HCT116 (cell line): Measurements from ENCODE around the gene ARNT2. TPM values are rescaled to one million over a fixed set of nuclear protein-coding genes. Genes with fewer than 3 reads are reported as not detected.

Experiments
- ATAC-seq: fragments of 200-7000 bp; cut with Tn5 transposase; 2 replicates; pipeline ENCODE4 v1.9.1; 2020; ENCODE audit warnings: mild to moderate bottlenecking, moderate library complexity
- BruUV-seq: library from RNA; stranded (reverse); fragments of 400-500 nt; replicated peaks from 2 replicates; lab custom pipeline; 2021; lab: Mats Ljungman, UMichigan
- CTCF ChIA-PET: fragments of 300-600 bp; sonication (Branson Sonifier 250); formaldehyde crosslinking; loops from one replicate; lab custom pipeline; 2021; ENCODE audit warnings: antibody characterized with exemption; lab: Charles Lee
- POLR2A ChIA-PET: fragments of 300-600, 350-600 bp; sonication (Branson Sonifier 250); formaldehyde crosslinking; loops from one replicate; lab custom pipeline; 2021; ENCODE audit warnings: antibody characterized with exemption; lab: Charles Lee
- RAD21 ChIA-PET, 2 experiments: fragments of 300-600 bp; sonication (Branson Sonifier 250); formaldehyde crosslinking; loops; one replicate each; lab custom pipeline; 2023; ENCODE audit warnings: low total read pairs in 2 of 2; ENCODE audit not compliant: uncharacterized antibody in 2 of 2, unreplicated experiment in 2 of 2, low non-redundant PET in 1 of 2; lab: Charles Lee
- DNase-seq: peaks from one replicate; pipeline ENCODE4 v3.0.0-alpha.2; 2010; ENCODE audit warnings: low read depth, low spot score
- H2AFZ ChIP-seq: fragments of 200-600 bp; shearing (Covaris generic), sonication (generic); 2 replicates; pipeline ENCODE4 v1.6.1; 2017; ENCODE audit warnings: low read depth, mixed run types, mixed read lengths, antibody characterized with exemption, low read length; ENCODE audit not compliant: poor library complexity, severe bottlenecking
- H3K27ac ChIP-seq: 2 replicates; pipeline ENCODE4 v1.5.1; 2012; ENCODE audit warnings: low read depth, low read length
- H3K27me3 ChIP-seq: fragments of 200-600 bp; sonication (generic); 2 replicates; pipeline ENCODE4 v1.6.1; 2016; ENCODE audit warnings: mixed run types, low read length, mixed read lengths; ENCODE audit not compliant: insufficient read depth
- H3K36me3 ChIP-seq, 2 experiments: fragments of 200-500 bp in 1 of 2; fragments of 200-600 bp in 1 of 2; sonication (Bioruptor generic) in 1 of 2; sonication (generic) in 1 of 2; 2 replicates each; pipeline versions ENCODE4 v1.5.1 to v1.6.1; 2014 to 2016; ENCODE audit warnings: low read length in 2 of 2, inconsistent platforms in 1 of 2, mixed read lengths in 1 of 2, mixed run types in 1 of 2; ENCODE audit not compliant: insufficient read depth in 2 of 2, control insufficient read depth in 1 of 2
- H3K4me1 ChIP-seq, 2 experiments: fragments of 200-600 bp in 1 of 2; sonication (generic) in 1 of 2; 2 replicates each; pipeline versions ENCODE4 v1.5.1 to v1.6.1; 2012 to 2017; ENCODE audit warnings: low read length in 2 of 2, inconsistent platforms in 1 of 2, mild to moderate bottlenecking in 1 of 2, mixed read lengths in 1 of 2, mixed run types in 1 of 2, moderate library complexity in 1 of 2; ENCODE audit not compliant: insufficient read depth in 2 of 2, control insufficient read depth in 1 of 2
- H3K4me2 ChIP-seq: fragments of 200-600 bp; sonication (generic); 2 replicates; pipeline ENCODE4 v1.6.1; 2017; ENCODE audit warnings: mixed run types, low read length, mixed read lengths
- H3K4me3 ChIP-seq, 2 experiments: fragments of 200-600 bp in 1 of 2; sonication (generic) in 1 of 2; replicated peaks in 1 of 2; 2 replicates each; pipeline ENCODE4 v1.5.1; 2011 to 2016; ENCODE audit warnings: low read length in 2 of 2, control low read depth in 1 of 2, low read depth in 1 of 2, mild to moderate bottlenecking in 1 of 2, mixed read lengths in 1 of 2, mixed run types in 1 of 2
- H3K79me2 ChIP-seq: fragments of 200-600 bp; sonication (generic); 2 replicates; pipeline ENCODE4 v1.6.1; 2017; ENCODE audit warnings: mild to moderate bottlenecking, mixed run types, low read length, moderate library complexity, mixed read lengths; ENCODE audit not compliant: insufficient read depth
- H3K9ac ChIP-seq: fragments of 200-600 bp; sonication (generic); 2 replicates; pipeline ENCODE4 v1.6.1; 2016; ENCODE audit warnings: low read length, mixed read lengths
- H3K9me2 ChIP-seq: fragments of 200-600 bp; sonication (generic), shearing (Covaris generic); 2 replicates; pipeline ENCODE4 v1.6.1; 2017; ENCODE audit warnings: mixed run types, mild to moderate bottlenecking, moderate library complexity; ENCODE audit not compliant: insufficient read depth
- H3K9me3 ChIP-seq, 2 experiments: fragments of 200-500 bp in 1 of 2; fragments of 200-600 bp in 1 of 2; sonication (Bioruptor generic) in 1 of 2; sonication (generic) in 1 of 2; 2 replicates each; pipeline ENCODE4 v1.6.1; 2014 to 2017; ENCODE audit warnings: low read length in 2 of 2, mixed read lengths in 2 of 2, inconsistent platforms in 1 of 2, low read depth in 1 of 2, mild to moderate bottlenecking in 1 of 2, mixed run types in 1 of 2, moderate library complexity in 1 of 2; ENCODE audit not compliant: control insufficient read depth in 1 of 2, insufficient read depth in 1 of 2
- H4K20me1 ChIP-seq: fragments of 200-600 bp; sonication (generic), shearing (Covaris generic); 2 replicates; pipeline ENCODE4 v1.6.1; 2017; ENCODE audit warnings: mixed run types, mild to moderate bottlenecking, moderate library complexity; ENCODE audit not compliant: insufficient read depth
- CEBPB ChIP-seq: IDR thresholded peaks from 2 replicates; pipeline ENCODE4 v1.6.1; 2012; ENCODE audit warnings: low read depth
- ELF1 ChIP-seq: IDR thresholded peaks from 2 replicates; pipeline ENCODE4 v1.6.1; 2012; ENCODE audit warnings: low read depth, borderline replicate concordance
- EZH2phosphoT487 ChIP-seq: fragments of 200-600 bp; IDR thresholded peaks from 2 replicates; pipeline ENCODE4 v1.6.1; 2018; ENCODE audit warnings: antibody characterized with exemption, borderline replicate concordance
- JUND ChIP-seq: IDR thresholded peaks from 2 replicates; pipeline ENCODE4 v1.6.1; 2012
- POLR2A ChIP-seq: IDR thresholded peaks from 2 replicates; pipeline ENCODE4 v1.7.0; 2011; ENCODE audit warnings: borderline replicate concordance; ENCODE audit not compliant: insufficient read depth, insufficient read length; ENCODE audit errors: extremely low read depth
- POLR2AphosphoS5 ChIP-seq: IDR thresholded peaks from 2 replicates; pipeline ENCODE4 v1.6.1; 2011; ENCODE audit warnings: mild to moderate bottlenecking, low read depth, low read length, moderate library complexity
- SP1 ChIP-seq: IDR thresholded peaks from 2 replicates; pipeline ENCODE4 v1.6.1; 2012; ENCODE audit warnings: low read depth
- TCF7L2 ChIP-seq: IDR thresholded peaks from 2 replicates; pipeline ENCODE4 v1.7.0; 2011; ENCODE audit warnings: borderline replicate concordance, inconsistent platforms; ENCODE audit not compliant: insufficient read depth, insufficient read length; ENCODE audit errors: extremely low read depth
- YY1 ChIP-seq: IDR thresholded peaks from 2 replicates; pipeline ENCODE4 v1.6.1; 2011; ENCODE audit warnings: low read length, low read depth, moderate library complexity, mild to moderate bottlenecking; ENCODE audit not compliant: insufficient replicate concordance; ENCODE audit errors: extremely low read depth
- ZNF274 ChIP-seq: fragments of 200-500 bp; sonication (Bioruptor generic); IDR thresholded peaks from 2 replicates; pipeline ENCODE4 v1.6.1; 2014; ENCODE audit warnings: mild to moderate bottlenecking, low read depth, low read length, inconsistent platforms
- intact Hi-C: fragments of 100-400 bp; cut with micrococcal nuclease; formaldehyde crosslinking; loops from 2 replicates; pipeline ENCODE4 v1.10.0; 2022
- total RNA-seq: library from RNA; stranded (reverse); gene quantifications from one replicate; pipeline ENCODE4 v1.2.1, GENCODE V29; 2021; ENCODE audit not compliant: unreplicated experiment
- TF ChIP-seq, protein P1 (sequence below): IDR thresholded peaks from 2 replicates; pipeline ENCODE4 v1.6.1; 2011; ENCODE audit warnings: mild to moderate bottlenecking, low read length, moderate library complexity; ENCODE audit not compliant: insufficient replicate concordance; ENCODE audit errors: extremely low read depth

ARNT2 gene
- total RNA-seq, 1 experiment from 2014 or later: 3.0 TPM

GRCh38 chr15:80401456-80401855 is 2.7 kb upstream of the ARNT2 start:
- H2AFZ ChIP-seq: no peak overlapping the region
- H3K4me3 ChIP-seq: no peak overlapping the region
- TF ChIP-seq EZH2phosphoT487 (no peak), ZNF274 (no peak), YY1 (no peak), TCF7L2 (no peak), SP1 (no peak), POLR2AphosphoS5 (no peak), POLR2A (no peak), CEBPB (no peak), ELF1 (no peak), JUND (no peak)
- TF ChIP-seq, protein P1, sequence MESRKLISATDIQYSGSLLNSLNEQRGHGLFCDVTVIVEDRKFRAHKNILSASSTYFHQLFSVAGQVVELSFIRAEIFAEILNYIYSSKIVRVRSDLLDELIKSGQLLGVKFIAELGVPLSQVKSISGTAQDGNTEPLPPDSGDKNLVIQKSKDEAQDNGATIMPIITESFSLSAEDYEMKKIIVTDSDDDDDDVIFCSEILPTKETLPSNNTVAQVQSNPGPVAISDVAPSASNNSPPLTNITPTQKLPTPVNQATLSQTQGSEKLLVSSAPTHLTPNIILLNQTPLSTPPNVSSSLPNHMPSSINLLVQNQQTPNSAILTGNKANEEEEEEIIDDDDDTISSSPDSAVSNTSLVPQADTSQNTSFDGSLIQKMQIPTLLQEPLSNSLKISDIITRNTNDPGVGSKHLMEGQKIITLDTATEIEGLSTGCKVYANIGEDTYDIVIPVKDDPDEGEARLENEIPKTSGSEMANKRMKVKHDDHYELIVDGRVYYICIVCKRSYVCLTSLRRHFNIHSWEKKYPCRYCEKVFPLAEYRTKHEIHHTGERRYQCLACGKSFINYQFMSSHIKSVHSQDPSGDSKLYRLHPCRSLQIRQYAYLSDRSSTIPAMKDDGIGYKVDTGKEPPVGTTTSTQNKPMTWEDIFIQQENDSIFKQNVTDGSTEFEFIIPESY: no peak
- H3K27ac ChIP-seq: no peak overlapping the region
- ChIA-PET POLR2A (no interaction called here), RAD21 (no interaction called here), CTCF (no interaction called here)
- H3K4me1 ChIP-seq: peaks cover 0 to 5% of the 10 kb centered on the region in 2 experiments; a peak in 1 of 4 replicates
- no peak overlapping the region for H3K9ac ChIP-seq
- peaks cover 9% of the 10 kb centered on the region; the same call in 1 of the 2 replicates for H3K27me3 ChIP-seq
- H3K36me3 ChIP-seq: no peaks in the 10 kb centered on the region
- H3K79me2 ChIP-seq: no peaks in the 10 kb centered on the region
- intact Hi-C loops: no loop called here
- no peaks in the 10 kb centered on the region for H3K9me3 ChIP-seq
- no peaks in the 10 kb centered on the region for H3K9me2 ChIP-seq
- ATAC-seq (no peak), DNase-seq (no peak)
- BruUV-seq: no TSS peak
- no peaks in the 10 kb centered on the region for H4K20me1 ChIP-seq
- no peak overlapping the region for H3K4me2 ChIP-seq
